ENCODE data around the gene GPANK1. TPM values are rescaled to one million over a fixed set of nuclear protein-coding genes. Genes with fewer than 3 reads are reported as not detected.

GPANK1 gene
- total RNA-seq, 1 donor from 2014 or later, result 12.0 TPM

DNA sequence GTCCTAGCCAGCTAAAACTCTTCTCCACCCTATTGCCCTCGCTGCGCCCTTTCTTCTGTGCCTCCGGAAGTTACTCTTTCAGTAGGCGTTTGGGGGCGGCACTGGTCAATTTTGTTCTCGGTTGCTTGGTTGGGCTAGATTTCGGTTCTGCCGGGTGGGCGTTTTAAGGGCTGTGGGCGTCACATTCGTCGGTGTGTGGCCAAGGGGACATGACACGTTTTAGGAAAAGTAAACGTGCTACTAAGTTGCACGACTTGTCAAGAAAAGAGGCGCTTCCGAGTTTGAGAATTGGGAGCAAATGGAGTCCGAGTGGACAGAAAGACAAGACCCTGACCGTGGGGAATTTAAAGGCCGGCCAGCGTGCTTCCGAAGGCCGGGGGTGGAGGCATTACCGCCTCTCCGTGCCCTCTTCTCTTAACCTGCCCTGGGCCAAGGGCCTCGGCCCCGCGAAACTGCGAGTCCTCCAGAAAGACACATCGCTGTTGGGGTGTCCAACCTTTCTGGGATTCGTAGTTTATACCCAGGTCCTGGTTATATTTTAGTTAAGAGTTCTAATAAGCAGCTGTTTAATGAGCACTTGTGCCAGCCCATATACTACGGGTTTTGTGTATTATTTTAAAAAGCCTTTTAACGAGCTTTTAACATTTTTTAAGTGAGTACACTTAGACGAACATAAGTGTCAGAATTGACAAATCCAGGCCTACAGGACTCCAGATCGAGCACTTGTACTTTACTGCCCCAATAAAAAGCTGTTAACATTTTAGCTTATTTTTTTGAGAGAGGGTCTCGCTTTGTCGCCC, 11.7 kb downstream of the GPANK1 start:
- H3K4me1 Mint-ChIP-seq (ENCODE audit: low read depth), result peaks cover 34% of the 10 kb centered on the region
- peaks cover 12% of the 10 kb centered on the region for H3K36me3 Mint-ChIP-seq (ENCODE audit: low read depth)
- DNase-seq (ENCODE audit: low spot score), result no peak
- TF ChIP-seq, protein P1, sequence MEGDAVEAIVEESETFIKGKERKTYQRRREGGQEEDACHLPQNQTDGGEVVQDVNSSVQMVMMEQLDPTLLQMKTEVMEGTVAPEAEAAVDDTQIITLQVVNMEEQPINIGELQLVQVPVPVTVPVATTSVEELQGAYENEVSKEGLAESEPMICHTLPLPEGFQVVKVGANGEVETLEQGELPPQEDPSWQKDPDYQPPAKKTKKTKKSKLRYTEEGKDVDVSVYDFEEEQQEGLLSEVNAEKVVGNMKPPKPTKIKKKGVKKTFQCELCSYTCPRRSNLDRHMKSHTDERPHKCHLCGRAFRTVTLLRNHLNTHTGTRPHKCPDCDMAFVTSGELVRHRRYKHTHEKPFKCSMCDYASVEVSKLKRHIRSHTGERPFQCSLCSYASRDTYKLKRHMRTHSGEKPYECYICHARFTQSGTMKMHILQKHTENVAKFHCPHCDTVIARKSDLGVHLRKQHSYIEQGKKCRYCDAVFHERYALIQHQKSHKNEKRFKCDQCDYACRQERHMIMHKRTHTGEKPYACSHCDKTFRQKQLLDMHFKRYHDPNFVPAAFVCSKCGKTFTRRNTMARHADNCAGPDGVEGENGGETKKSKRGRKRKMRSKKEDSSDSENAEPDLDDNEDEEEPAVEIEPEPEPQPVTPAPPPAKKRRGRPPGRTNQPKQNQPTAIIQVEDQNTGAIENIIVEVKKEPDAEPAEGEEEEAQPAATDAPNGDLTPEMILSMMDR (IDR thresholded peaks at IDR 0.05), result peak; percentile 48
- H3K4me3 Mint-ChIP-seq (ENCODE audit: unreplicated experiment), result peak overlapping the region; percentile 89
- H3K27ac Mint-ChIP-seq (ENCODE audit: unreplicated experiment), result peak overlapping the region; percentile 99
- no peaks in the 10 kb centered on the region for H3K9me3 Mint-ChIP-seq (ENCODE audit: low read depth)
- H3K27me3 Mint-ChIP-seq (ENCODE audit: low read depth), result no peaks in the 10 kb centered on the region

- TF ChIP-seq, protein P1 (IDR thresholded peaks at IDR 0.05), result no peak
- Mint-ChIP-seq H3K27me3 (ENCODE audit: low read depth) (no peaks in the 10 kb centered on the region), H3K4me3 (ENCODE audit: unreplicated experiment) (peak overlapping the region; percentile 89), H3K27ac (ENCODE audit: unreplicated experiment) (peak overlapping the region; percentile 99), H3K36me3 (ENCODE audit: low read depth) (peaks cover 23% of the 10 kb centered on the region), H3K4me1 (ENCODE audit: low read depth) (peaks cover 28% of the 10 kb centered on the region), H3K9me3 (ENCODE audit: low read depth) (no peaks in the 10 kb centered on the region)
- no peak for DNase-seq (ENCODE audit: low spot score)
Measured at GRCh38 chr6:31651602-31652191, 13.1 kb downstream of the GPANK1 start.

GRCh38 chr6:31645325-31645724, 19.5 kb downstream of the GPANK1 start:
- TF ChIP-seq, protein P1 (IDR thresholded peaks at IDR 0.05), result no peak
- H3K27ac Mint-ChIP-seq (ENCODE audit: unreplicated experiment), result peak overlapping the region; percentile 33
- H3K4me3 Mint-ChIP-seq (ENCODE audit: unreplicated experiment), result no peak overlapping the region

GRCh38 chr6:31643818-31644454, 20.9 kb downstream of the GPANK1 start:
- Mint-ChIP-seq H3K27ac (ENCODE audit: unreplicated experiment) (no peak overlapping the region), H3K36me3 (ENCODE audit: low read depth) (peaks cover 36% of the 10 kb centered on the region), H3K4me3 (ENCODE audit: unreplicated experiment) (no peak overlapping the region), H3K9me3 (ENCODE audit: low read depth) (no peaks in the 10 kb centered on the region), H3K4me1 (ENCODE audit: low read depth) (no peaks in the 10 kb centered on the region), H3K27me3 (ENCODE audit: low read depth) (no peaks in the 10 kb centered on the region)
- TF ChIP-seq, protein P1 (IDR thresholded peaks at IDR 0.05), result no peak
- no peak for DNase-seq (ENCODE audit: low spot score)

More at GRCh38 chr6:31645325-31645724, 19.5 kb downstream of the GPANK1 start:
- peaks cover 41% of the 10 kb centered on the region for H3K36me3 Mint-ChIP-seq (ENCODE audit: low read depth)
- DNase-seq (ENCODE audit: low spot score), result no peak
- H3K9me3 Mint-ChIP-seq (ENCODE audit: low read depth), result no peaks in the 10 kb centered on the region
- no peaks in the 10 kb centered on the region for H3K27me3 Mint-ChIP-seq (ENCODE audit: low read depth)
- H3K4me1 Mint-ChIP-seq (ENCODE audit: low read depth), result peaks cover 7% of the 10 kb centered on the region

DNA sequence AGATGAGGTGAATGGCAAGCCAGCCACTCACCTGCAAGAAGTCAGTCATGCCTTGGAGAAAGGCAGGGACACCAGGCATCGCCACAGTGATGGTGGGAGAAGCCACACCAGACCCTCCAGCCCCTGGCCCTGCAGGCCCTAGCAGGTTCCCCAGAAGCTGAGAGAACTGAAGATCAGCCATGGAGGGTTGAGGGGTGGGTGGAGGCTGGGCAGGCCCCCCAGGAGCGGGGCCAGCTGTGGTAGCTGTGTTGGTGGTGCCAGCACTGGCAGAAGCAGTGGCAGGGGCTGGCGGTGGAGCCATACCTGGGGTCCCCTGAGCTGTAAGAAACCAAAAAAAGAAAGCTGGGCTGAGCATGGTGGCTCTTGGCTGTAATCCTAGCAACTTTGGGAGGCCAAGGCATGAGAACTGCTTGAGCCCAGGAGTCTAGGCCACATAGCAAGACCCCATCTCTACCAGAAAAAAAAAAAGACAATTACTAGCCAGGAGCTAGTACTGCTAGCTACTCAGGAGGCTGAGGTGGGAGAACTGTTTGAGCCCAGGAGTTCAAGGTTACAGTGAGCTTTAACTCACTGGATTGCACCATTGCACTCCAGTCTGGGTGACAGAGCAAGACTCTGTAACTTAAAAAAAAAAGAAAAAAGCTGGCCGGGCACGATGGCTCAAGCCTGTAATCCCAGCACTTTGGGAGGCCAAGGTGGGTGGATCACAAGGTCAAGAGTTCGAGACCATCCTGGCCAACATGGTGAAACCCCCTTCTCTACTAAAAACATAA, 21.8 kb downstream of the GPANK1 start:
- Mint-ChIP-seq H3K9me3 (ENCODE audit: low read depth) (no peaks in the 10 kb centered on the region), H3K36me3 (ENCODE audit: low read depth) (peaks cover 34% of the 10 kb centered on the region)
- TF ChIP-seq, protein P1 (IDR thresholded peaks at IDR 0.05), result no peak

More for the DNA sequence above, 21.8 kb downstream of the GPANK1 start:
- Mint-ChIP-seq H3K4me3 (ENCODE audit: unreplicated experiment) (no peak overlapping the region), H3K27ac (ENCODE audit: unreplicated experiment) (no peak overlapping the region), H3K27me3 (ENCODE audit: low read depth) (no peaks in the 10 kb centered on the region), H3K4me1 (ENCODE audit: low read depth) (no peaks in the 10 kb centered on the region)
- DNase-seq (ENCODE audit: low spot score), result no peak
